Measurements from ENCODE around the gene KISS1. TPM values are rescaled to one million over a fixed set of nuclear protein-coding genes. Genes with fewer than 3 reads are reported as not detected.

KISS1 gene
- total and polyA plus RNA-seq, 2 donors from 2014 or later = 0.50 to 25.2 TPM

DNA sequence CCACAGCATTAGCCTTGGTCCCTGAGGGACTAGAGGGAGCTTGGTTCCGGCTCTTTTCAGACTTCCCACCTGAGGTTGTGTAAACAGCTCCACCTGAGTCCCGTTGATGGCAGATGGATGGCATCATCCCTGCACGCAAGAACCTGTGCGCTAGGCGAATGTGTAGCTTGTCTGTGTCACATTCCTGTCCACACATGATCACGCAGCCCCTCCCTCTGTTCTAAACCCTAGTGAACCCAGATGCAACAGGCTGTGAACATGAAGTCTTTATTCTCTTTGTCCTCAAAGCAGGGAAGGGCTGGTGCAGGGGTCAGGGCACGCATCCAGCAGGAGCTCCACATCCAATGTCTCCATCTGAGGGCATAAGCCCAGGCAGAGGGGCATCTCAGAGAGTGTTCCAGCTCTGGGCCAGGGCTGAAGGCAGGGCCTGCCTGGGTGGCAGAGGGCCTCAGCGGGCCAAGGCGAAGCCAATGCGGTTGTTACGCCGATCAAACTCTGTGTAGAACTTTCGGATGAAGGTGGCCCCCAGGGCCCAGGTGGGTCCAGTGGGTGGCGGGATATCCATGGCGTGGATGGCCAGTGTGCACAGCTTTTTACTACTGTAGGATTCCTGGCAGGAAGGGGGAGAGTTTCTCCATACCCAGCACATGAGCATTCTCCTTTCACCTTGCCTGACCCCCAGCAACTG lies 41.6 kb downstream of the KISS1 start:
- FAIRE-seq = no peak

DNA sequence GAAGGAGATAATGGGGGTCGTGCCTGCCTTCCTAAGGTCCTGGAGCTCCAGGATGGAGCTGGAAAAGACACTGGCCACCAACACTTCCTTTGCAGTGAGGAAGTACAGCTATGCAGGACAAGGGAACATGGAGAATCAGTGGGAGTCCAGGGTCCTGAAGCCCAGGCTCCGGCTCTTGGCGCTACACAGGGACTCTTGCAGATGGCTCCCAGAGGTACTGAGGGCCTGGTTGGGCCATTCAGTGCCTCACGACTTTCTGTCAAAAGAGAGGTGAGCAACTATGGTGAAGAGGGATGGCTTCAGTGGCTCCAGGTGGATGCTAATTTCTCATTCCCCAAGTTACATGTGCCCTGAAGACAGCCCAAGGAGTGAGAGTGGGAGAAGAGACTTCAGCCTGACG lies 42.6 kb downstream of the KISS1 start:
- FAIRE-seq = no peak
- intact Hi-C loops (cut with DNase I) = no loop called here
- peak in 1 of 5 donors; percentile 28 for DNase-seq

More for the DNA sequence above, 41.6 kb downstream of the KISS1 start:
- Histone ChIP-seq H3K4me3 (ENCODE audit: low read length in 3 of 3) (no peak overlapping the region), H3K4me1 (ENCODE audit: control insufficient read depth in 2 of 3, insufficient read depth in 2 of 3, low read depth in 1 of 3, low read length in 3 of 3) (peaks cover 0 to 8% (median 0%) of the 10 kb centered on the region in 3 donors), H3K9ac (ENCODE audit: low read length in 3 of 3) (no peak overlapping the region), H3K36me3 (ENCODE audit: control insufficient read depth in 2 of 3, insufficient read depth in 3 of 3, low read length in 3 of 3) (no peaks in the 10 kb centered on the region), H3K9me3 (ENCODE audit: control insufficient read depth in 2 of 3, insufficient read depth in 1 of 3, low read length in 3 of 3) (no peaks in the 10 kb centered on the region), H3K27ac (ENCODE audit: low read depth in 2 of 2, low read length in 2 of 2) (no peak overlapping the region), H3K27me3 (ENCODE audit: control insufficient read depth, insufficient read depth, low read length) (no peaks in the 10 kb centered on the region)
- TF ChIP-seq, protein P1, sequence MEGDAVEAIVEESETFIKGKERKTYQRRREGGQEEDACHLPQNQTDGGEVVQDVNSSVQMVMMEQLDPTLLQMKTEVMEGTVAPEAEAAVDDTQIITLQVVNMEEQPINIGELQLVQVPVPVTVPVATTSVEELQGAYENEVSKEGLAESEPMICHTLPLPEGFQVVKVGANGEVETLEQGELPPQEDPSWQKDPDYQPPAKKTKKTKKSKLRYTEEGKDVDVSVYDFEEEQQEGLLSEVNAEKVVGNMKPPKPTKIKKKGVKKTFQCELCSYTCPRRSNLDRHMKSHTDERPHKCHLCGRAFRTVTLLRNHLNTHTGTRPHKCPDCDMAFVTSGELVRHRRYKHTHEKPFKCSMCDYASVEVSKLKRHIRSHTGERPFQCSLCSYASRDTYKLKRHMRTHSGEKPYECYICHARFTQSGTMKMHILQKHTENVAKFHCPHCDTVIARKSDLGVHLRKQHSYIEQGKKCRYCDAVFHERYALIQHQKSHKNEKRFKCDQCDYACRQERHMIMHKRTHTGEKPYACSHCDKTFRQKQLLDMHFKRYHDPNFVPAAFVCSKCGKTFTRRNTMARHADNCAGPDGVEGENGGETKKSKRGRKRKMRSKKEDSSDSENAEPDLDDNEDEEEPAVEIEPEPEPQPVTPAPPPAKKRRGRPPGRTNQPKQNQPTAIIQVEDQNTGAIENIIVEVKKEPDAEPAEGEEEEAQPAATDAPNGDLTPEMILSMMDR (IDR thresholded peaks at IDR 0.05; ENCODE audit: borderline replicate concordance, extremely low read depth, insufficient read depth) = no peak
- intact Hi-C loops (cut with DNase I) = no loop called here
- peak in 1 of 5 donors; percentile 43 for DNase-seq

GRCh38 chr1:204152310-204153044 lies 43.8 kb downstream of the KISS1 start:
- Histone ChIP-seq H3K4me3 (ENCODE audit: low read length in 3 of 3) (peak overlapping the region in 2 of 3 donors; percentile 34 to 57), H3K9ac (ENCODE audit: low read length in 3 of 3) (peak overlapping the region in 1 of 3 donors; percentile 44), H3K4me1 (ENCODE audit: control insufficient read depth in 2 of 3, insufficient read depth in 2 of 3, low read depth in 1 of 3, low read length in 3 of 3) (peaks cover 0 to 8% (median 0%) of the 10 kb centered on the region in 3 donors), H3K36me3 (ENCODE audit: control insufficient read depth in 2 of 3, insufficient read depth in 3 of 3, low read length in 3 of 3) (peaks cover 0 to 3% (median 3%) of the 10 kb centered on the region in 3 donors), H3K27me3 (ENCODE audit: control insufficient read depth, insufficient read depth, low read length) (no peaks in the 10 kb centered on the region), H3K27ac (ENCODE audit: low read depth in 2 of 2, low read length in 2 of 2) (peak overlapping the region; percentile 32 to 41), H3K9me3 (ENCODE audit: control insufficient read depth in 2 of 3, insufficient read depth in 1 of 3, low read length in 3 of 3) (no peaks in the 10 kb centered on the region)
- intact Hi-C loops (cut with DNase I) = no loop called here
- no peak for FAIRE-seq
- peak in 1 of 5 donors; percentile 89 for DNase-seq
- TF ChIP-seq, protein P1 (IDR thresholded peaks at IDR 0.05; ENCODE audit: borderline replicate concordance, extremely low read depth, insufficient read depth) = no peak

More for the DNA sequence above, 42.6 kb downstream of the KISS1 start:
- no peaks in the 10 kb centered on the region for H3K9me3 ChIP-seq (ENCODE audit: control insufficient read depth in 2 of 3, insufficient read depth in 1 of 3, low read length in 3 of 3)
- peaks cover 0 to 8% (median 0%) of the 10 kb centered on the region in 3 donors for H3K4me1 ChIP-seq (ENCODE audit: control insufficient read depth in 2 of 3, insufficient read depth in 2 of 3, low read depth in 1 of 3, low read length in 3 of 3)
- H3K4me3 ChIP-seq (ENCODE audit: low read length in 3 of 3) = no peak overlapping the region
- TF ChIP-seq, protein P1 (IDR thresholded peaks at IDR 0.05; ENCODE audit: borderline replicate concordance, extremely low read depth, insufficient read depth) = no peak
- H3K36me3 ChIP-seq (ENCODE audit: control insufficient read depth in 2 of 3, insufficient read depth in 3 of 3, low read length in 3 of 3) = peaks cover 0 to 3% (median 2%) of the 10 kb centered on the region in 3 donors
- H3K9ac ChIP-seq (ENCODE audit: low read length in 3 of 3) = no peak overlapping the region
- no peaks in the 10 kb centered on the region for H3K27me3 ChIP-seq (ENCODE audit: control insufficient read depth, insufficient read depth, low read length)
- no peak overlapping the region for H3K27ac ChIP-seq (ENCODE audit: low read depth in 2 of 2, low read length in 2 of 2)
